Epidermal melanocyte (primary cell): ENCODE data around the gene ACAA1.
"Not testable (repeated sequence)": the region's sequence is repeated elsewhere in the genome, so short reads cannot be mapped to it uniquely, and the experiment has no call there.

Source experiments
- DNase-seq: peaks from one replicate; pipeline ENCODE4 v3.0.0; 2011; ENCODE audit warnings: low spot score; ENCODE audit not compliant: insufficient read length

Gene ACAA1

GRCh38 chr3:38136393-38136776 is 542 bp downstream of the ACAA1 start:
- DNase-seq = no peak

GRCh38 chr3:38135621-38136277 is 1.2 kb downstream of the ACAA1 start:
- DNase-seq = not testable (repeated sequence)

GRCh38 chr3:38134517-38135143 is 2.3 kb downstream of the ACAA1 start:
- DNase-seq = not testable (repeated sequence)

DNA sequence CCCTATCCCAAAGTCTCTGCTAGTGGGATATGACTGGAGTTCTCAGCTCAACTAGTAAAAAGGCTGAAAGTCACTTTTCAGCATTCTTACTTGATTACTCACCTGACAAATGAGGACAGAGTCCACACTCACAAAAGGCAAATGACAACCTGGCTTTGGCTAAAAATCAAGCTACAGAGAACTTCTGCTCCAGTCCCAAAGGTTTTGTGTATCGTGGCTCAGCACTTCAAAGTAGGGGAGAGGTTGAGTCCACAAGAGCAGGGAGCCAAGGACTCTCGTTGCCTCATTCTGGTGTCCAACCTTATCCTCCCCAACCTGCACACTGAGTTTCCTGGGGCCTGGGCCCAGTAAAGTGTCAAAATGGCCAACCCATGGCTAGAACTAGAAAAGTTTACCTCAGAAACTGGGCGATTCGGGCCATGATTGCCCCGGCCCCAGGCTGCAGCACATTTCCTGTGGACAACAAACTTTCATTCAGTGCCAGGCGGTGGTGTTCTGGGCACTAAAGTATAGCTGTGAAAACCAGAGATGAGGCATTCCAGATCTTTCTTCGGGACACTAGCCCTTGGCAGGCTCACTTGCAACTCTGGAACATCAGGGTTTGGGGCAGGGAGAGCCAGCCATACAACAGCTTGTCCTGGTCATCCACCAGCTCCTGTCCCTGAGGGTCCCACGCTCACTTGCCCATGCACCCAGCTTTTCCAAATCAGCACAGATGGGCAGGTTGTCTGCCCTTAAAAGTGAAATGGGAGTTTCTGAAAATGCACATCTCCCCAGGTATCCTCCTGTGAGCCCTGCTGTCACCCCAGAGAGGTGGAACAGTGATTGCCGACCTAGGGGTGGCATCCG is 3.1 kb downstream of the ACAA1 start:
- no peak for DNase-seq

- no peak for DNase-seq
Observed at GRCh38 chr3:38133209-38133556, 3.7 kb downstream of the ACAA1 start.

DNA sequence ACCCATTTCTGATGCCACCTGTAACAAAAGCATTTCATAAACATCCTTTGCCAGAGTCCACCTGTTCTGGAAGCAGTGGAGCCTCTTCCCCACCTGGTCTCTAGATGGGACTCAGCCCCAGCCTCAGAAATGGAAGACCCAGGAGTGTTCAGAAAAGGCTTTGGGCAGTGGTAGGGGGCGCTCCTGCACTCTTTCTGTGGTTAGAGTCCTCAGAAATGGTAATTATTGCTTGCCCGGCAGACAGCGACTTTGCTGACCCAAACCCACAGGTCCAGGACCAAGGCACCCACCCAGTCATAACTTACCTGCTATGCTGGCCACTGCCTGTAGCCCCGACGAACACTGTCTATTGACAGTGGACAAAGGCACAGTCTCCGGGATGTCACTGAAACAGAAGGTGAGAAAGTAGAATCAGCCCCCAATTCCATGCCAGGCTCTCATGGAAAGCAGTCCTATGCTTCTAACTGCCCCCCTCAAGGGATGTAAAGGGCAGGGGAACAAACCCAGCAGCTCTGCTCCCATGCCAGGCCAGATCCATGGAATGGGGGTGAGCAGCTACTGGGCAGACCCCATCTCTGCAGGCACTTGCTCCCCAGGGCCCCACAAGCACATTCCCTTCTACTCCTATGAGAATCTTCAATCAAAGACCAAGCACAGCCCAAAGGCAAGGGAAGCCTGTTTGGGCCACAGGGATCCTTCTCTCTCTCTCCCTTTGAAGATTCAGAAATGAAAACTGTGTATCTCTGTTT is 5.1 kb downstream of the ACAA1 start:
- DNase-seq = no peak

GRCh38 chr3:38130631-38131065 is 6.3 kb downstream of the ACAA1 start:
- DNase-seq = no peak

DNA sequence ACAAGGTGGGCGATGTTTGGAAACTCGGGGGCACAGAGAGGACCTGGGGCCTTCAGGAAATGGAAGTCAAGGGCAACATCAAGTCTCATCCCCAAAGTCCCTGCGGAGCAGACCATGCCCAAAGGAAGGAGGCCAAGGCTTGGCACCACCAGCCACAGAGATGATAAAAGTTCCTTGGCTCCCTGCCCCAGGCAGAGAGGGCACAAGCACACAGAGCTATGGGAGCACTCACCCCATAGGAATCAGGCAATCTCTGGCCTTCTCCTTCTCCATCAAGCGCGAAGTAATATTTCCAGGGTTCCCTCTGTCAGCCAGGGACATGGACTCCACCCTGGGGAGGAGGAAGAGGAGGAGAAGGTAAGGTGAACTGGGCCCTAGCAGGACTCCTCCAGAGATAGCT is 7.9 kb downstream of the ACAA1 start:
- no peak for DNase-seq

DNA sequence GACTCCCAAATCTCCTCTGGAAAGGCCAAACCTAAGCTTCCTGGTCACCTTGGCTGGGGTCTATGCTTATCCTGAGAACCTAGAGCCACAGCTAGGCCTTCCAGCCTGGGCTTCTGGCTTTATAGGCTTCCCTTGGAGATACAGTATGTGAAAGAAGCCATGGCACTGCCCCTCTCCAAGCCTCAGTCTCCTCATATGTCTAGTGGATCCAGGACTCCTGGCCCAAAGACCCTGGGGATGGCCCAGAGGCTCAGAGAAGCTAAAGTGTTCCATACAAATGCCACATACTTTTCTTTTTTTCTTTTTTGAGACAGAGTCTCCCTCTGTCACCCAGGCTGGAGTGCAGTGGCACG is 8.6 kb downstream of the ACAA1 start:
- no peak for DNase-seq

DNA sequence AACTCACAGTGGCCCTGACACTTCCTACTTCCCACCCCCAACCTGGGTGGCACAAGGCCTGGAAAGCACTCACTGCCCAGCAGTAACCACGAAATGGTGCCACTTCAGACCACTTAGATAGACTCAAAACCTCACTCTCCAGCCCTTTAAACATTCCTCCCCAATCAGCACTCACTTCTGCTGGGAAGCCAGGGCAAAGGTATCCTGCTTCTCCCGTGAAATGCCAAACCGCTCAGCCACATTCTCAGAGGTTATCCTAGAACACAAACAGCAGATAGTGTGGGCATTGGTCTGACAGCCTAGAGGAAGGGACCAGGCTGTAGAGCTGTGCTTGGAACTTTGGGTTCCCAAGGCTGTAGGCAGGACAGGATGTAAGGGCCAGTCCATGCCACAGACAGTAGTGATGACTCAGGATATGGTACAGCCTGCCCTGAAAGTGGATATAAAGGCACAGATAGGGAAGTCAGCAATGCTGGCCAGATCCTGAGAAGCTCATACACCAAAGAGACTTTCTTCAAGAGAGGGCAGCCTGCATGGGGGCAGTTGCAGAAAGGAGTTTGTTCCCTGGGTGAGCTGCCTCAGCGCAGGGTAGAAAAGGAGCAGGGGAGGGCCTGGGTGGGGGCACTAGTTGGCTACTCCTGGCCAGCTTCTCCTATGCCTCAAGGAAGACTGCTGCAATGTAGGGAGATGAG is 9.2 kb downstream of the ACAA1 start:
- DNase-seq = no peak

GRCh38 chr3:38126121-38126892 is 10.6 kb downstream of the ACAA1 start:
- DNase-seq = no peak

DNA sequence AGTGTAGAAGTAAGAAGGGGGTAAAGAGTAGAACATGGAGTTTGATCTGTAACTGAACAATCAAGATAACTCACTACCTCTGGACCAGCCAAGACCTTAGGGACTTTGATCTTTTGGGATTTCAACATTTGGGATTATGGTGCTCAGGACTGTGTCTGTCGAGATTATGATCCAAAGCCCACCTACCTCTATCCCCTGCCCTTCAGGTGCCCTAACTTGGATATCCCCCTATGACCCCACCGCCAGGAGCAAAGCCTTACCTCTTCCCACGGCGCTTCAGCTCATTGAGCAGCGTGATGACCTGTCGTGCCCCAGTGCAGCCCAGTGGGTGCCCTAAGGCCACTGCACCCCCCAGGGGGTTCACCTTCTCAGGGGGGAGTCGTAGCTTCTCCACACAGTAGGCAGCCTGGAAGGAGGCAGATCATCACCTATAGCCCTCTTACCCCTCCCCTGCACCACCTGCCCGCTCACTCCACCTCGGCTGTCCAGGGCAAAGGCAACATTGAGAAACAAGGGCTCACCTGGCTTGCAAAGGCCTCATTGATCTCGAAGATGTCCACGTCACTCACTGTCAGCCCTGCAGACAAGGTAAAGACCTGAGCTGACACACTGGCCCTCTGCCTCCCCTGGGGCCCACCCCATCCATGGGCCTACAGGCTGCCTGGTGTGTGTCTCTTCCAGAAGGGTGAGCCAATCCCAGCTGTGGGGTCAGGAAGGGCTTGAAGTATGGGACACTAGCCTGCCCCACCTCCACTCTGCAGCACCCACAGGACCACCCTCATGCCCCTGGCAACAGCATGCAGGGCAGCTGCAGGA is 11.4 kb downstream of the ACAA1 start:
- DNase-seq = no peak

DNA sequence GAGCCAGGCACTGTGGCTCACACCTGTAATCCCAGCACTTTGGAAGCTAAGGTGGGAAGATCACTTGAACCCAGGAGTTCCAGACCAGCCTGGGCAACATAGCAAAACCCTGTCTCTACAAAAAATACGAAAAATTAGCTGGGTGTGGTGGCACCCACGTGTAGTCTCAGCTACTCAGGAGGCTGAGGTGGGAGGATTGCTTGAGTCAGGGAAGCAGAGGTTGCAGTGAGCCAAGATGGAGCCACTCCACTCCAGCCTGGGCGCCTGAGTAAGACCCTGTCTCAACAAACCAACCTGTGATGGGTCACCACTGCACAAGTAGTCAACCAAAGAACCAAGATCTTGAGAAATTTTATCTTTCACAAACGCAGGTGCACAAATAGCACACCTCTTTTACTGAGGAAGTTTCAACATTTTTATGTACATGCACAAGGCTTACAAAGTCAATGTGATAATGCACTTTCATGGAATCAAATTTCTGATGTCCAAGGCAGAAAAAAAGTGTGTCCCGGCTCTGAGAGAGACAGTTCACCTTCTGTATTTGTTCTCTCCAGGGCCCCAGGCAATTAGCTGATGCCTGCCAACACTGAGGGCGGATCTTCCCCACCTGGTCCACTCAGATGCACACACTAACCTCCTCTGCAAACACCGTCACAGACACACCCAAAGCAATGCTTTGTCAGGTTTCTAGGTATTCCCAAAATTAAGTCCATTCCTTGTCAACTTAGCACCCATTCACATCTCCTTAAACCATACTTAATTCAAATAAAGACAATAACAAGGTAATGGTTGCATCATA is 12.4 kb downstream of the ACAA1 start:
- no peak for DNase-seq

GRCh38 chr3:38122712-38123290 is 14.1 kb downstream of the ACAA1 start:
- DNase-seq = no peak

DNA sequence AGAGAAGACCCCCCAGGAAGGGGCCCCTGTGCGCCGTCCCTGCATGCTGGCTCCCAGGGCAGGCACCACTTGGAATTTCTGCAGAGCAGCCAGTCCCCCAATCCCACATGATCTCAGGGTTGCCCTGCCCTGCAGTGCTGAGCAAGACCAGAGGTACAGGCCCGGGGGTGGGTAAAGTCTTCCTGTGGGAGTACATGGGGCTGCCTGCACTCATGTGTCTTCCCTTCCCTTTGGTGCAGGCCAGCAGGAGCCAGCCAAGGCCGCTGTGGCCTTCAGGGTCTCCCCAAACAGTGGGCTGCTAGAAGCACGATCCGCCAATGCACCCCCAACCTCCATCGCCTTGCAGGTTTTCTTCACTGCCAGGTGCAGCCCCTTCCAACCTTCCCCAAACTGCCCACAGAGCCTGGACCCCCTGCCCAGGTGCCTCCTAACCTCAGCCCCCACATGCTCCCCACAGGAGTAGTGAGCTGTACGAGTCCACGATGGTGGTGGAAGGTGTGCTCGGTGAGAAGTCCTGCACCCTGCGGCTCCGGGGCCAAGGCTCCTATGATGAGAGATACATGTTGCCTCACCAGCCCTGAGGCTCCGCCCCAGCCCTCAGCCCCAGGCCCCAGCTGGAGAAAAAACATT is 15.0 kb downstream of the ACAA1 start:
- DNase-seq = no peak

- no peak for DNase-seq
Observed at GRCh38 chr3:38121451-38121831, 15.5 kb downstream of the ACAA1 start.

DNA sequence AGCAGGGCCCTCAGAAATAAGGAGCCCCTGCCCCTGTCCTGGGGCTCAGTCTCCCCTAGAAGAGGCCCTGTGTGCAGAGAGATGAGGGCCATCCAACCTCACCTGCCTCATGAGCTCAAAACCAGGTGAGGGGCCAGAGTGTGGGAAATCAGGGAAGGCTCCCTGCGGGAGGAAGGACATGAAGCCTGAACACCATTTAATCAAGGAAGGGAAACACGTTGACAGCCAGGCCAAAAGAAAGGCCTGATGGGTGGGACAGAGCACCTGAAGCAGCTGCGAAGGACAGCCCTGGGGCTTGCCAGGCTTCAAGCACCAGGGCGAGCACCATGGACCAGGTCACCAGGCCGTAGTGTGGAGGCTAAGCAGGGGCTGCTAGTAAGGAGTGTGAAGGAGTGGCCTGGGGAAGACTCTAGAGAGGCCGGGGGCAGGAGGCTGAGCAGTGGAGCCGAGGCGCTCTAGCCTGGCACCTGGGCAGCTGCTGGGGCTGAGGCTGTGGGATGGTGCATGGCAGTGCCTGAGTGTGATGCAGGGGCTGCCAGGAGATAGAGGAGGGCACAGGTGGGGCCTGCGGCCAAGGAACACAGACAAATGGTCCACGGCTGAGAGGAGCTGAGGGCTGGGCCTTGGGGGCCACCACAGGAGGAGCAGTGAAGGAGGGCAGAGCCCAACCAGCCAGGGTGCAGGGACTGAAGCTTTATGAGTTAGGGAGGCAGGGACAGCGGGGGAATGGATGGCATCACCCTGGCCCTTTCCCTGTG is 16.1 kb downstream of the ACAA1 start:
- DNase-seq = no peak
